GM19395 (cell line): ENCODE results near the gene CCDC141.

Experiments
- ATAC-seq: cut with Tn5 transposase; IDR thresholded peaks from one replicate; pipeline ENCODE4 v1.9.1; 2021; ENCODE audit warnings: mild to moderate bottlenecking, moderate library complexity; ENCODE audit not compliant: unreplicated experiment

CCDC141 gene

DNA sequence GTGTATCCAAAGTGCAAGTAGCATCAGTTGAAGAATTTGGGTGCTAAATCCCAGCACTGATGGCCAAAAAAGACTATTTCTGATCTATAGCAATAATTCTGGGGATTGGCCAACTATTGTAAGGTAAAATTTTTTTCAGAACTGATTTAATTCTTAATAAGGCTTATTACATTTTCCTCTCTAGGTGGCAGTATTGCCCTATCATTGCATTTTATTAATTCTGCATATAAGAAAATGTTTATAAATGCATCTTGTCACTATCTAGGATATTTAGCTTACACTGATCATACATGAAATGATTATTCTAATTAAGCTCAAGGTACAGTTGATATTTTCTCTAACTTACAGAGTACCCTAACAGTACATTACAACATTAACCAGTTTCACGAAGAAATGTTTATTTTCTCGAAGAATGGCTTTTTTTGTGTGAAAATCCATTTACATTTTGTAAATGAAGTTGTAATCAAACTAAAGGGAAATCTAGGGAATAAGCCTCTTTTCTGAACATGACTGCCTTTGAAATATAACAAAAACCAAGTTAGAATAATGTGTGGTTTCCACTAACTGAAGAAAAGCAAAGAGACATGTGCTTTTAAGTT is 253.8 kb downstream of the CCDC141 start:
- ATAC-seq = no peak

DNA sequence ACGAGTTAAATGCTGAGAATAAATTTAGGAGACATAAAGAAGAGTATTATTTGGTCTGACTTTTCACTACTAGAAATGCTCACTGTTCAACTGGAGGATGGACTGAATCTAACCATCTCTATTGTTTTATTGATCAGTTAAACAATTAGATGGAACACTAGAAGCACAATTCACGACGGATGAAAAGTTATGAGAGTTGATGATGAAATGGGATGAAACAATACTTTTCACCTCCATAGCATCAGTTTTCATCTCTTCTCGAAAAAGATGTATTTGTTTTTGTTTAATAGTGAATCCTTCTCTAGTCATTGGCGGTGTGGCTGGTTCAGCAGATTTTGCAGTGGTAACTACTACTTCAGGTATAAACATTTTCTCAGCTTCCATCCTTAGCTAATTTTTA is 262.0 kb downstream of the CCDC141 start:
- ATAC-seq = no peak

DNA sequence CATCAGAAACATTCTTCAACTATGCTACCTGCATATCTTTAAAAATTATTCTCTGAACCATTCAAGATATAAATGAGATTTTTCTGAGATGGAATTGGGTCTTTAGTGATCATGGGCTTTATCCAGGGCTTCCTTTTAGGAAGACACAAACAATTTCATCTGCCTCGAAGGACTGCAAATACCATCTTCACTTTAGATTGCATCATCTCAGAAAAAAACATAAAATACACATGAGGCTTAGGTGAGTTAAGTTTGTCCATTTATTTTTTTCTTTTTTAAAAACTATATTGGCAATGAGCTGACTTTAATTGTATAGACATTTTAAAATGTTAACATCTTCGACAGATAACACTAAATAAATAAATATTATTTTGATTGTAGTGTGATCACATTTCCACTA is 262.8 kb downstream of the CCDC141 start:
- no peak for ATAC-seq

DNA sequence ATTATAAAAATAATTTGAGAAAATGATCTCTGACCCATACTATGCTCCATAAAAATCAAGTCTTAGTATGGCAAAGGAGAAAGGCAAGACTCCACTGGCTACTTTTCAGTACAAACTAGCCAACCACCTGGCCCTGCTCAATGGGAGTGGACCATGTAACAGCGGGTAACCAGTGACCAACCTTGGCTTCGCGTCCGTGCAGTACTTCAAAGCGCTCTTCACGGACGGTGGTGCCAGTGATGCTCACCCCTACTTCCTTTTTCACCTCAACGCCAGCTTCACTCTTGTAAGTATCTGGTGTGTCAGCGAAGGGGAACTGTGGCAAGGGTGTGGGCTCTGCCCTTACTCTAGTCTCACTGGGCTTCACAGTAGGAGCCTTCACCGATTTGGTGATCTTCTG is 266.0 kb downstream of the CCDC141 start:
- no peak for ATAC-seq

DNA sequence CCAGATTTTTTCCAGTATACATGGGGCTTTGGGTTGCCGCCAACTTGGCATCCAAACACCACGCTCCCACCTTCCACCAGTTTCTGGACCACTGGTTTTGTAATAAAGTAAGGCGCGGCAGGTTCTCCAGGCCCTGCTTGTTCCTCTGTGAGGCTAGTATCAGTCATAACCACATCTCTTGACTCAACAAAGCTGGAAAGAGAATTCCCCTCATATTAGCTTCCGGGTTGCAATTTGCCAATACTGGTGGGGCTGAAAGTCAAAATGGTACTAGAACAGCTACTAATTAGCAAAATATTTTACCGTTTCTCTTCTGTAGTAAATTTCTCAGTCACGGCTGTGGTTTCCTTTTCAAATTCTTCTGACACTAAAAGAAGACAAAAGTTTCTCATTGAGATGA is 267.7 kb downstream of the CCDC141 start:
- ATAC-seq = no peak
